ENCODE measurements around the gene LRRC18.

Gene LRRC18

GRCh38 chr10:48965460-48965859 lies 25.8 kb upstream of the LRRC18 start:
- Histone ChIP-seq H3K27ac (ENCODE audit: low read depth, low read length) (no peak overlapping the region), H3K4me3 (ENCODE audit: low read length) (no peak overlapping the region), H3K36me3 (ENCODE audit: control insufficient read depth, insufficient read depth, low read length) (no peaks in the 10 kb centered on the region), H3K9ac (ENCODE audit: low read length) (no peak overlapping the region), H3K27me3 (ENCODE audit: control insufficient read depth, insufficient read depth, low read length) (no peaks in the 10 kb centered on the region), H3K4me1 (ENCODE audit: control insufficient read depth, insufficient read depth, low read length) (no peaks in the 10 kb centered on the region)

GRCh38 chr10:48964038-48964437 lies 24.4 kb upstream of the LRRC18 start:
- Histone ChIP-seq H3K4me3 (ENCODE audit: low read length) (no peak overlapping the region), H3K4me1 (ENCODE audit: control insufficient read depth, insufficient read depth, low read length) (no peaks in the 10 kb centered on the region)

GRCh38 chr10:48958598-48959190 lies 19.1 kb upstream of the LRRC18 start:
- Histone ChIP-seq H3K27ac (ENCODE audit: low read depth, low read length) (no peak overlapping the region), H3K27me3 (ENCODE audit: control insufficient read depth, insufficient read depth, low read length) (no peaks in the 10 kb centered on the region), H3K4me3 (ENCODE audit: low read length) (no peak overlapping the region), H3K9ac (ENCODE audit: low read length) (no peak overlapping the region), H3K36me3 (ENCODE audit: control insufficient read depth, insufficient read depth, low read length) (no peaks in the 10 kb centered on the region), H3K4me1 (ENCODE audit: control insufficient read depth, insufficient read depth, low read length) (no peaks in the 10 kb centered on the region)

More at GRCh38 chr10:48964038-48964437, 24.4 kb upstream of the LRRC18 start:
- Histone ChIP-seq H3K36me3 (ENCODE audit: control insufficient read depth, insufficient read depth, low read length) (no peaks in the 10 kb centered on the region), H3K27me3 (ENCODE audit: control insufficient read depth, insufficient read depth, low read length) (no peaks in the 10 kb centered on the region), H3K27ac (ENCODE audit: low read depth, low read length) (no peak overlapping the region), H3K9ac (ENCODE audit: low read length) (no peak overlapping the region)

GRCh38 chr10:48957361-48958151 lies 17.9 kb upstream of the LRRC18 start:
- H3K4me3 ChIP-seq (ENCODE audit: low read length): no peak overlapping the region
- no peaks in the 10 kb centered on the region for H3K27me3 ChIP-seq (ENCODE audit: control insufficient read depth, insufficient read depth, low read length)
- no peaks in the 10 kb centered on the region for H3K36me3 ChIP-seq (ENCODE audit: control insufficient read depth, insufficient read depth, low read length)
- H3K4me1 ChIP-seq (ENCODE audit: control insufficient read depth, insufficient read depth, low read length): no peaks in the 10 kb centered on the region
- H3K9ac ChIP-seq (ENCODE audit: low read length): no peak overlapping the region
- no peak overlapping the region for H3K27ac ChIP-seq (ENCODE audit: low read depth, low read length)

- H3K4me3 ChIP-seq (ENCODE audit: low read length): no peak overlapping the region
- H3K36me3 ChIP-seq (ENCODE audit: control insufficient read depth, insufficient read depth, low read length): no peaks in the 10 kb centered on the region
- no peaks in the 10 kb centered on the region for H3K4me1 ChIP-seq (ENCODE audit: control insufficient read depth, insufficient read depth, low read length)
- no peak overlapping the region for H3K9ac ChIP-seq (ENCODE audit: low read length)
- H3K27me3 ChIP-seq (ENCODE audit: control insufficient read depth, insufficient read depth, low read length): no peaks in the 10 kb centered on the region
- no peak overlapping the region for H3K27ac ChIP-seq (ENCODE audit: low read depth, low read length)
Measured at GRCh38 chr10:48951707-48952106, 12.1 kb upstream of the LRRC18 start.

- Histone ChIP-seq H3K27me3 (ENCODE audit: control insufficient read depth, insufficient read depth, low read length) (no peaks in the 10 kb centered on the region), H3K4me3 (ENCODE audit: low read length) (no peak overlapping the region), H3K9ac (ENCODE audit: low read length) (no peak overlapping the region), H3K36me3 (ENCODE audit: control insufficient read depth, insufficient read depth, low read length) (no peaks in the 10 kb centered on the region), H3K4me1 (ENCODE audit: control insufficient read depth, insufficient read depth, low read length) (no peaks in the 10 kb centered on the region), H3K27ac (ENCODE audit: low read depth, low read length) (no peak overlapping the region)
Measured at GRCh38 chr10:48948470-48949037, 8.9 kb upstream of the LRRC18 start.

GRCh38 chr10:48947690-48948469 lies 8.2 kb upstream of the LRRC18 start:
- H3K4me1 ChIP-seq (ENCODE audit: control insufficient read depth, insufficient read depth, low read length): no peaks in the 10 kb centered on the region
- no peak overlapping the region for H3K4me3 ChIP-seq (ENCODE audit: low read length)
- no peak overlapping the region for H3K27ac ChIP-seq (ENCODE audit: low read depth, low read length)
- H3K9ac ChIP-seq (ENCODE audit: low read length): no peak overlapping the region
- no peaks in the 10 kb centered on the region for H3K27me3 ChIP-seq (ENCODE audit: control insufficient read depth, insufficient read depth, low read length)
- H3K36me3 ChIP-seq (ENCODE audit: control insufficient read depth, insufficient read depth, low read length): no peaks in the 10 kb centered on the region

- no peak overlapping the region for H3K27ac ChIP-seq (ENCODE audit: low read depth, low read length)
- H3K9ac ChIP-seq (ENCODE audit: low read length): no peak overlapping the region
- no peaks in the 10 kb centered on the region for H3K36me3 ChIP-seq (ENCODE audit: control insufficient read depth, insufficient read depth, low read length)
- no peak overlapping the region for H3K4me3 ChIP-seq (ENCODE audit: low read length)
- no peaks in the 10 kb centered on the region for H3K4me1 ChIP-seq (ENCODE audit: control insufficient read depth, insufficient read depth, low read length)
- H3K27me3 ChIP-seq (ENCODE audit: control insufficient read depth, insufficient read depth, low read length): no peaks in the 10 kb centered on the region
Measured at GRCh38 chr10:48946891-48947500, 7.4 kb upstream of the LRRC18 start.

GRCh38 chr10:48946332-48946731 lies 6.7 kb upstream of the LRRC18 start:
- Histone ChIP-seq H3K9ac (ENCODE audit: low read length) (no peak overlapping the region), H3K36me3 (ENCODE audit: control insufficient read depth, insufficient read depth, low read length) (no peaks in the 10 kb centered on the region), H3K4me3 (ENCODE audit: low read length) (no peak overlapping the region), H3K27me3 (ENCODE audit: control insufficient read depth, insufficient read depth, low read length) (no peaks in the 10 kb centered on the region), H3K4me1 (ENCODE audit: control insufficient read depth, insufficient read depth, low read length) (no peaks in the 10 kb centered on the region), H3K27ac (ENCODE audit: low read depth, low read length) (no peak overlapping the region)

GRCh38 chr10:48945441-48946130 lies 5.9 kb upstream of the LRRC18 start:
- H3K27ac ChIP-seq (ENCODE audit: low read depth, low read length): no peak overlapping the region
- no peaks in the 10 kb centered on the region for H3K27me3 ChIP-seq (ENCODE audit: control insufficient read depth, insufficient read depth, low read length)
- no peak overlapping the region for H3K4me3 ChIP-seq (ENCODE audit: low read length)
- no peak overlapping the region for H3K9ac ChIP-seq (ENCODE audit: low read length)
- no peaks in the 10 kb centered on the region for H3K4me1 ChIP-seq (ENCODE audit: control insufficient read depth, insufficient read depth, low read length)
- H3K36me3 ChIP-seq (ENCODE audit: control insufficient read depth, insufficient read depth, low read length): no peaks in the 10 kb centered on the region

- Histone ChIP-seq H3K36me3 (ENCODE audit: control insufficient read depth, insufficient read depth, low read length) (no peaks in the 10 kb centered on the region), H3K27me3 (ENCODE audit: control insufficient read depth, insufficient read depth, low read length) (no peaks in the 10 kb centered on the region), H3K9ac (ENCODE audit: low read length) (no peak overlapping the region), H3K4me1 (ENCODE audit: control insufficient read depth, insufficient read depth, low read length) (no peaks in the 10 kb centered on the region), H3K4me3 (ENCODE audit: low read length) (no peak overlapping the region), H3K27ac (ENCODE audit: low read depth, low read length) (no peak overlapping the region)
Measured at GRCh38 chr10:48944171-48944570, 4.5 kb upstream of the LRRC18 start.
